ENCODE measurements around the gene GMNN. TPM values are rescaled to one million over a fixed set of nuclear protein-coding genes. Genes with fewer than 3 reads are reported as not detected.

GMNN gene
- total RNA-seq, 1 experiment from 2014 or later = 22.4 TPM

- H3K27ac Mint-ChIP-seq (ENCODE audit: low read depth, unreplicated experiment) = peak overlapping the region; percentile 80
- H3K9me3 Mint-ChIP-seq (ENCODE audit: unreplicated experiment) = no peaks in the 10 kb centered on the region
- no TSS peak for BruUV-seq (replicated peaks)
- TF ChIP-seq, protein P1, sequence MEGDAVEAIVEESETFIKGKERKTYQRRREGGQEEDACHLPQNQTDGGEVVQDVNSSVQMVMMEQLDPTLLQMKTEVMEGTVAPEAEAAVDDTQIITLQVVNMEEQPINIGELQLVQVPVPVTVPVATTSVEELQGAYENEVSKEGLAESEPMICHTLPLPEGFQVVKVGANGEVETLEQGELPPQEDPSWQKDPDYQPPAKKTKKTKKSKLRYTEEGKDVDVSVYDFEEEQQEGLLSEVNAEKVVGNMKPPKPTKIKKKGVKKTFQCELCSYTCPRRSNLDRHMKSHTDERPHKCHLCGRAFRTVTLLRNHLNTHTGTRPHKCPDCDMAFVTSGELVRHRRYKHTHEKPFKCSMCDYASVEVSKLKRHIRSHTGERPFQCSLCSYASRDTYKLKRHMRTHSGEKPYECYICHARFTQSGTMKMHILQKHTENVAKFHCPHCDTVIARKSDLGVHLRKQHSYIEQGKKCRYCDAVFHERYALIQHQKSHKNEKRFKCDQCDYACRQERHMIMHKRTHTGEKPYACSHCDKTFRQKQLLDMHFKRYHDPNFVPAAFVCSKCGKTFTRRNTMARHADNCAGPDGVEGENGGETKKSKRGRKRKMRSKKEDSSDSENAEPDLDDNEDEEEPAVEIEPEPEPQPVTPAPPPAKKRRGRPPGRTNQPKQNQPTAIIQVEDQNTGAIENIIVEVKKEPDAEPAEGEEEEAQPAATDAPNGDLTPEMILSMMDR (IDR thresholded peaks at IDR 0.05; ENCODE audit: unreplicated experiment) = no peak
- ChIA-PET POLR2A (interaction anchor here (0.7 to 2.6 kb wide), 11 partner anchors 12 to 254 kb away, joined by 3 to 10 read pairs (median 4); partner anchors contain the start of genes ACOT13, C6orf62 and TDP2), CTCF (interaction anchor here (0.6 to 2.0 kb wide), 4 partner anchors 78 to 1162 kb away, joined by 3 to 9 read pairs (median 4); no protein-coding TSS in a partner anchor)
- no peak for DNase-seq (ENCODE audit: unreplicated experiment)
- H3K36me3 Mint-ChIP-seq (ENCODE audit: insufficient read depth, unreplicated experiment) = peaks cover 33% of the 10 kb centered on the region
- H3K4me3 Mint-ChIP-seq (ENCODE audit: unreplicated experiment) = peak overlapping the region; percentile 98
- intact Hi-C loops (cut with micrococcal nuclease) = loop anchor here (10.0 kb wide), 1 partner anchor 827 kb away; no protein-coding TSS in a partner anchor
- H3K27me3 Mint-ChIP-seq (ENCODE audit: insufficient read depth, unreplicated experiment) = no peaks in the 10 kb centered on the region
- peaks cover 32% of the 10 kb centered on the region for H3K4me1 Mint-ChIP-seq (ENCODE audit: insufficient read depth, unreplicated experiment)
Observed at GRCh38 chr6:24778121-24778520, 3.4 kb downstream of the GMNN start.

GRCh38 chr6:24778878-24779277 lies 4.1 kb downstream of the GMNN start:
- no peaks in the 10 kb centered on the region for H3K9me3 Mint-ChIP-seq (ENCODE audit: unreplicated experiment)
- TF ChIP-seq, protein P1 (IDR thresholded peaks at IDR 0.05; ENCODE audit: unreplicated experiment) = no peak
- intact Hi-C loops (cut with micrococcal nuclease) = loop anchor here (10.0 kb wide), 1 partner anchor 826 kb away; no protein-coding TSS in a partner anchor
- BruUV-seq (replicated peaks) = no TSS peak
- no peak overlapping the region for H3K4me3 Mint-ChIP-seq (ENCODE audit: unreplicated experiment)
- ChIA-PET CTCF (interaction anchor here (0.6 to 2.0 kb wide), 6 partner anchors 11 to 292 kb away, joined by 3 to 9 read pairs (median 3); no protein-coding TSS in a partner anchor), POLR2A (interaction anchor here (0.7 to 2.6 kb wide), 13 partner anchors 9 to 253 kb away, joined by 3 to 10 read pairs (median 4); partner anchors contain the start of genes ACOT13 and TDP2)
- peaks cover 39% of the 10 kb centered on the region for H3K36me3 Mint-ChIP-seq (ENCODE audit: insufficient read depth, unreplicated experiment)
- no peaks in the 10 kb centered on the region for H3K27me3 Mint-ChIP-seq (ENCODE audit: insufficient read depth, unreplicated experiment)
- no peak overlapping the region for H3K27ac Mint-ChIP-seq (ENCODE audit: low read depth, unreplicated experiment)
- peaks cover 32% of the 10 kb centered on the region for H3K4me1 Mint-ChIP-seq (ENCODE audit: insufficient read depth, unreplicated experiment)
- no peak for DNase-seq (ENCODE audit: unreplicated experiment)

GRCh38 chr6:24779416-24780016 lies 4.8 kb downstream of the GMNN start:
- Mint-ChIP-seq H3K27ac (ENCODE audit: low read depth, unreplicated experiment) (peak overlapping the region; percentile 59), H3K27me3 (ENCODE audit: insufficient read depth, unreplicated experiment) (no peaks in the 10 kb centered on the region), H3K36me3 (ENCODE audit: insufficient read depth, unreplicated experiment) (peaks cover 45% of the 10 kb centered on the region), H3K4me1 (ENCODE audit: insufficient read depth, unreplicated experiment) (peaks cover 32% of the 10 kb centered on the region), H3K9me3 (ENCODE audit: unreplicated experiment) (no peaks in the 10 kb centered on the region), H3K4me3 (ENCODE audit: unreplicated experiment) (peak overlapping the region; percentile 29)
- TF ChIP-seq, protein P1 (IDR thresholded peaks at IDR 0.05; ENCODE audit: unreplicated experiment) = no peak
- CTCF ChIA-PET = interaction anchor here (0.6 to 2.0 kb wide), 5 partner anchors 11 to 291 kb away, joined by 3 to 9 read pairs (median 3); no protein-coding TSS in a partner anchor
- DNase-seq (ENCODE audit: unreplicated experiment) = no peak
- no TSS peak for BruUV-seq (replicated peaks)
- intact Hi-C loops (cut with micrococcal nuclease) = loop anchor here (10.0 kb wide), 1 partner anchor 825 kb away; no protein-coding TSS in a partner anchor
- POLR2A ChIA-PET = interaction anchor here (0.8 to 2.6 kb wide), 12 partner anchors 8 to 238 kb away, joined by 3 to 10 read pairs (median 4); partner anchors contain the start of genes ACOT13 and TDP2

DNA sequence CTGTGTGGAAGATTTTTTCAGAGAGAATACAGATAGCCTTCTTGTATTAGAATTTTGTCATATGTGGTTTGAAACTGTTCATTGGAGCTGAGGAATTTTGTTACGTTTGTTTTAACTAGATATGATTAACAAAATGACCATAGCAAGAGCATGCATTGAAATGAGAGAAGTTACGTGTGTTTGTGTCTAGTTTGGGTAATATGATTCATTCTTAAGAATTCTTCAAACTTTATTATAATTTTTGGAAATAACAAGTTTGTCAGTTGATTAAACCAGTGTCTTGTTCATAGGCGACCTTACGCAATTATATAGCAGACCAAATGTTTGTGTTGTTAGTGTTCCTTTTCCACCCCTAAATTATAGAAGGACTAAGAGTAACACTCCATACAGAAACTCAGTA lies 5.5 kb downstream of the GMNN start:
- Mint-ChIP-seq H3K36me3 (ENCODE audit: insufficient read depth, unreplicated experiment) (peaks cover 43% of the 10 kb centered on the region), H3K27ac (ENCODE audit: low read depth, unreplicated experiment) (peak overlapping the region; percentile 59), H3K27me3 (ENCODE audit: insufficient read depth, unreplicated experiment) (no peaks in the 10 kb centered on the region), H3K4me1 (ENCODE audit: insufficient read depth, unreplicated experiment) (peaks cover 32% of the 10 kb centered on the region), H3K4me3 (ENCODE audit: unreplicated experiment) (no peak overlapping the region), H3K9me3 (ENCODE audit: unreplicated experiment) (no peaks in the 10 kb centered on the region)
- CTCF ChIA-PET = no interaction called here
- intact Hi-C loops (cut with micrococcal nuclease) = no loop called here
- POLR2A ChIA-PET = interaction anchor here (1.0 to 2.6 kb wide), 5 partner anchors 27 to 237 kb away, joined by 3 to 10 read pairs (median 4); no protein-coding TSS in a partner anchor
- no TSS peak for BruUV-seq (replicated peaks)
- TF ChIP-seq, protein P1 (IDR thresholded peaks at IDR 0.05; ENCODE audit: unreplicated experiment) = no peak
- DNase-seq (ENCODE audit: unreplicated experiment) = no peak

All from MCF 10A (cell line).